ENCODE results near the gene PAPSS2. TPM values are rescaled to one million over a fixed set of nuclear protein-coding genes. Genes with fewer than 3 reads are reported as not detected.
A peak's percentile ranks its signal among the peaks of the same experiment; 100 is the strongest.

PAPSS2 gene
- total RNA-seq, 1 experiment from 2014 or later = 24.5 TPM

DNA sequence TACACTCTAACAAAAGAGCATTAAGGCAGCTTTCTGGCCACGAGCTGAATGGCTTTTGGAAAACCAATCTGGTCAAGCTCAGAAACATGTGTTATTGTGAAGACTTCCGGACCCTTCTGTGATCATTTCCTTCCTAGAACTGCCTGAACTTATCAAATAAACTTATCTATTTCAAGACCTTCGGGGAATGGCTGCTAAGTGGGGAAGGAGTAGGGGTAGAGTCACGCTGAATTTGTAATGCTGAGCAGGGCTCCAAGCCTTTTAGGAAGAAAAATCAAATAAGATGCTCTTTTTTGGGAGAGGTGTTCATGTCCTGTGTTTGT lies 56.6 kb downstream of the PAPSS2 start:
- Histone ChIP-seq H4K8ac (replicated peaks; ENCODE audit: insufficient read length, low read depth, low read length) (no peak overlapping the region), H2BK5ac (ENCODE audit: insufficient read length, low read length) (no peak overlapping the region)

More for the DNA sequence above, 56.6 kb downstream of the PAPSS2 start:
- H2BK12ac ChIP-seq (ENCODE audit: insufficient read length, low read depth, low read length) = no peak overlapping the region
- no peak overlapping the region for H2AK5ac ChIP-seq (ENCODE audit: insufficient read length, low read length)
- no peak overlapping the region for H3K14ac ChIP-seq (ENCODE audit: insufficient read depth, low read length)
- peaks cover 1 to 30% (median 17%) of the 10 kb centered on the region in 3 experiments; a peak in 5 of 7 replicates for H3K36me3 Mint-ChIP-seq (ENCODE audit: insufficient read depth in 1 of 3, low read depth in 3 of 3)
- H2BK15ac ChIP-seq (ENCODE audit: low read depth, low read length) = no peak overlapping the region
- H3T11ph ChIP-seq (ENCODE audit: low read length) = no peak overlapping the region
- no CpG with 5 or more reads among the region's 4 CpGs for WGBS (ENCODE audit: extremely low coverage, insufficient read length, low lambda C conversion rate)
- no peak overlapping the region for H3K56ac ChIP-seq (ENCODE audit: insufficient read length, low read depth, low read length)
- no peaks in the 10 kb centered on the region for H3K27me3 Mint-ChIP-seq (ENCODE audit: low read depth)
- no peaks in the 10 kb centered on the region for H3K27me3 ChIP-seq (ENCODE audit: insufficient read depth, low read length)
- DNase-seq = no peak
- no peaks in the 10 kb centered on the region for H3K79me2 ChIP-seq (ENCODE audit: insufficient read depth, low read length)
- no peak overlapping the region for H3K4ac ChIP-seq (ENCODE audit: low read depth, low read length)
- no peak overlapping the region for H2AFZ ChIP-seq (ENCODE audit: low read length)
- H3K18ac ChIP-seq (ENCODE audit: insufficient read length, low read depth, low read length) = no peak overlapping the region
- H3K9ac ChIP-seq (ENCODE audit: extremely low read depth, insufficient read length, low read length) = no peak overlapping the region
- H3K9me3 Mint-ChIP-seq = no peaks in the 10 kb centered on the region
- H3K4me1 ChIP-seq (ENCODE audit: insufficient read depth, low read length) = no peaks in the 10 kb centered on the region
- H3K23ac ChIP-seq (ENCODE audit: insufficient read length, low read depth, low read length) = no peak overlapping the region
- H3K79me1 ChIP-seq (ENCODE audit: insufficient read depth, low read depth, low read length, poor library complexity, severe bottlenecking) = no peaks in the 10 kb centered on the region
- H3K9me3 ChIP-seq (ENCODE audit: control insufficient read depth, low read depth, low read length) = no peaks in the 10 kb centered on the region
- TF ChIP-seq, protein P1, sequence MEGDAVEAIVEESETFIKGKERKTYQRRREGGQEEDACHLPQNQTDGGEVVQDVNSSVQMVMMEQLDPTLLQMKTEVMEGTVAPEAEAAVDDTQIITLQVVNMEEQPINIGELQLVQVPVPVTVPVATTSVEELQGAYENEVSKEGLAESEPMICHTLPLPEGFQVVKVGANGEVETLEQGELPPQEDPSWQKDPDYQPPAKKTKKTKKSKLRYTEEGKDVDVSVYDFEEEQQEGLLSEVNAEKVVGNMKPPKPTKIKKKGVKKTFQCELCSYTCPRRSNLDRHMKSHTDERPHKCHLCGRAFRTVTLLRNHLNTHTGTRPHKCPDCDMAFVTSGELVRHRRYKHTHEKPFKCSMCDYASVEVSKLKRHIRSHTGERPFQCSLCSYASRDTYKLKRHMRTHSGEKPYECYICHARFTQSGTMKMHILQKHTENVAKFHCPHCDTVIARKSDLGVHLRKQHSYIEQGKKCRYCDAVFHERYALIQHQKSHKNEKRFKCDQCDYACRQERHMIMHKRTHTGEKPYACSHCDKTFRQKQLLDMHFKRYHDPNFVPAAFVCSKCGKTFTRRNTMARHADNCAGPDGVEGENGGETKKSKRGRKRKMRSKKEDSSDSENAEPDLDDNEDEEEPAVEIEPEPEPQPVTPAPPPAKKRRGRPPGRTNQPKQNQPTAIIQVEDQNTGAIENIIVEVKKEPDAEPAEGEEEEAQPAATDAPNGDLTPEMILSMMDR (conservative IDR thresholded peaks at IDR 0.05) = no peak
- H2BK20ac ChIP-seq (ENCODE audit: low read depth, low read length, poor library complexity, severe bottlenecking) = no peak overlapping the region
- H4K5ac ChIP-seq (ENCODE audit: insufficient read length, low read depth, low read length) = no peak overlapping the region
- no peaks in the 10 kb centered on the region for H3K23me2 ChIP-seq (ENCODE audit: insufficient read length, low read depth, low read length, poor library complexity, severe bottlenecking)
- H3K4me1 Mint-ChIP-seq = peaks cover 4 to 11% of the 10 kb centered on the region in 2 experiments
- no peak overlapping the region for H4K91ac ChIP-seq (ENCODE audit: insufficient read length, low read depth, low read length)
- no peak overlapping the region for H3K4me3 Mint-ChIP-seq
- H2BK120ac ChIP-seq (ENCODE audit: low read depth, low read length, poor library complexity, severe bottlenecking) = no peak overlapping the region
- H4K20me1 ChIP-seq (ENCODE audit: control insufficient read depth, insufficient read depth, insufficient read length) = no peaks in the 10 kb centered on the region
- no peak overlapping the region for H3K27ac ChIP-seq (ENCODE audit: insufficient read length, low read depth, low read length)
- no peak overlapping the region for H3K4me2 ChIP-seq (ENCODE audit: insufficient read depth, insufficient read length, low read length)
- H3K27ac Mint-ChIP-seq = peak overlapping the region in 1 of 3 experiments; percentile 19; a peak in 2 of 7 replicates

All from H9 (cell line).